Measurements from ENCODE around the gene HLX. TPM values are rescaled to one million over a fixed set of nuclear protein-coding genes. Genes with fewer than 3 reads are reported as not detected.

The HLX gene
- total and polyA plus RNA-seq, 9 of the 15 experiments (the other 6 are each of a cell fraction or from before 2014, with no cell fraction given) = 0.10 to 3.0 (median 1.6) TPM

- TF ChIP-seq ZBTB9 (CRISPR knock-in tag; IDR thresholded peaks at IDR 0.05) = no peak
- no peak for TF ChIP-seq REST (IDR thresholded peaks at IDR 0.05; ENCODE audit: borderline replicate concordance)
- no peak for TF ChIP-seq REST (CRISPR knock-in tag; IDR thresholded peaks at IDR 0.05; ENCODE audit: low read depth)
- no peak for TF ChIP-seq ZBTB26 (CRISPR knock-in tag; IDR thresholded peaks at IDR 0.05)
- no peak for TF ChIP-seq RERE (CRISPR knock-in tag; IDR thresholded peaks at IDR 0.05; ENCODE audit: borderline replicate concordance)
- TF ChIP-seq CHCHD3 (CRISPR knock-in tag; IDR thresholded peaks at IDR 0.05) = no peak
- no peak for TF ChIP-seq ZNF121 (CRISPR knock-in tag; conservative IDR thresholded peaks at IDR 0.05)
- TF ChIP-seq ASH1L (IDR thresholded peaks at IDR 0.05; ENCODE audit: borderline replicate concordance, low read depth, partially characterized antibody) = no peak
- no peak for TF ChIP-seq ZNF280B (CRISPR knock-in tag; IDR thresholded peaks at IDR 0.05)
- TF ChIP-seq EWSR1 (IDR thresholded peaks at IDR 0.05; ENCODE audit: borderline replicate concordance, low read depth, partially characterized antibody) = no peak
Measured at GRCh38 chr1:220927442-220927841, 48.2 kb downstream of the HLX start (continued).

Measured in K562 (cell line).